Activated T-cell treated with anti-CD3 and anti-CD28 coated beads, Interleukin-2, amount 50 U/mL, for 4 hours (primary cell): ENCODE measurements around the gene ALG9. TPM values are rescaled to one million over a fixed set of nuclear protein-coding genes. Genes with fewer than 3 reads are reported as not detected.
"Not testable (repeated sequence)": the region's sequence is repeated elsewhere in the genome, so short reads cannot be mapped to it uniquely, and the experiment has no call there.

Source experiments
- ATAC-seq, 2 donors: fragments of 200-7000 bp; cut with Tn5 transposase; one replicate each; pipeline ENCODE4 v1.10.0; 2021
- DNase-seq: peaks from one replicate; pipeline ENCODE4 v3.0.0-alpha.2; 2020
- H3K27me3 Mint-ChIP-seq: one replicate; pipeline ENCODE4 v1.8.0; 2021; ENCODE audit warnings: low read depth, mixed read lengths
- H3K36me3 Mint-ChIP-seq: one replicate; pipeline ENCODE4 v1.8.0; 2022; ENCODE audit warnings: mixed read lengths; ENCODE audit not compliant: insufficient read depth
- H3K4me1 Mint-ChIP-seq: one replicate; pipeline ENCODE4 v1.8.0; 2021; ENCODE audit warnings: low read depth, mixed read lengths
- H3K4me3 Mint-ChIP-seq: one replicate; pipeline ENCODE4 v1.8.0; 2021; ENCODE audit warnings: mild to moderate bottlenecking, moderate library complexity, mixed read lengths
- H3K9me3 Mint-ChIP-seq: one replicate; pipeline ENCODE4 v1.8.0; 2021; ENCODE audit warnings: mixed read lengths
- total RNA-seq, 3 donors: library from RNA; stranded (reverse); gene quantifications; one replicate each; pipeline ENCODE4 v1.2.1, GENCODE V29; 2021

Gene ALG9
- total RNA-seq, 3 donors from 2014 or later = 22.9 to 24.2 (median 23.8) TPM

DNA sequence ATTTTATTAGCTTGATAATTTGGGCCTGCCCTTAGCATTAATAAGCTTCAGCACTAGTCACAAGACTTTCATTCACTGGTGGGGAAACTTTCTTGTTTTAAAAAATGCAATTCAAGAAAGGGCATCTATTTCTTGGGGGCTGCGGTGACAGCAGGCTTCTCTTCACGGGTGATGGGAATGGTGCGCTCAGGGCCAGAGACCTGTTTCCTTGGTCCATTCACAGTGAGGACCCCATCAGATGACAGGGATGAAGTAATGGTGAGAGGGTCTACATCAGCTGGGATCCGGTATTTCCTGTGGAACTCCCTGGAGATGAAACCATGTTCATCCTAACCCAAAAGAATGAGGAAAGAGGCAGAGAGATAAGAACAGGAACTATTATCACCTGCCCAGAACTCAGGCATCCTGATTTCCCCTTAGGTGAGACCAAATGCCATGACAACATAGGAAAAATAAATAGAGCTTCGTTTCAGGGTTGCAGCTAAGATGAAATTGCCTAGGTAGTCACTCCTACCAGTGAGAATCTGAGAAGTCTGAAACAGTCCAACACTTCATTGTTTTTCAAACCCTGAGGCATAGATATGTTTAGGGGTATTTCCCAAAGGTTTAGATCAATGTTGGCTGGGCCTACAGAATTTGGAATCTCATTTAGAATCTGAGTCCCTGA is 37.4 kb upstream of the ALG9 start:
- no peak overlapping the region for H3K4me3 Mint-ChIP-seq

DNA sequence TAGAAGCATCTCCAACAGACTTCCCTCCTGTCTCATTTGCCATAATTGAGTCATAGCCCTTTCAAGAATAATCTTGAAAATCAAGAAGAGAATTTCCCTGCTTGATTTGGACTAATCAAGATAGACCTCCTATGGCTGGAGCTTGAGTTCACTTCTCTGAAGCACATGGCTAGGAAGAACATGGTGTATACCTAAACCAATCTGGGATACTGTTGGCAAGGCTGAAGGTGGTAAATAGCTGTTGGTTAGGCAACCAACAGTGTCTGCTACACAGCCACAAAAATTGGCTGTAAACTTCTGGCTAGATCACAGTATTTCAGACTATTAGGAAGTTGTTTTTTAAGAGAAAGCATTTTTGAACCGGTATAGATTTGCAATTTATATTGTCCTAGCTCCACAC is 35.3 kb upstream of the ALG9 start:
- no peak for ATAC-seq
- Mint-ChIP-seq H3K4me3 (no peak overlapping the region), H3K4me1 (no peaks in the 10 kb centered on the region), H3K36me3 (no peaks in the 10 kb centered on the region), H3K9me3 (peaks cover 6% of the 10 kb centered on the region), H3K27me3 (peaks cover 18% of the 10 kb centered on the region)
- DNase-seq = no peak

More for the DNA sequence above, 37.4 kb upstream of the ALG9 start:
- ATAC-seq (no peak), DNase-seq (no peak)
- no peaks in the 10 kb centered on the region for H3K36me3 Mint-ChIP-seq
- peaks cover 33% of the 10 kb centered on the region for H3K27me3 Mint-ChIP-seq
- H3K4me1 Mint-ChIP-seq = no peaks in the 10 kb centered on the region
- peaks cover 6% of the 10 kb centered on the region for H3K9me3 Mint-ChIP-seq

DNA sequence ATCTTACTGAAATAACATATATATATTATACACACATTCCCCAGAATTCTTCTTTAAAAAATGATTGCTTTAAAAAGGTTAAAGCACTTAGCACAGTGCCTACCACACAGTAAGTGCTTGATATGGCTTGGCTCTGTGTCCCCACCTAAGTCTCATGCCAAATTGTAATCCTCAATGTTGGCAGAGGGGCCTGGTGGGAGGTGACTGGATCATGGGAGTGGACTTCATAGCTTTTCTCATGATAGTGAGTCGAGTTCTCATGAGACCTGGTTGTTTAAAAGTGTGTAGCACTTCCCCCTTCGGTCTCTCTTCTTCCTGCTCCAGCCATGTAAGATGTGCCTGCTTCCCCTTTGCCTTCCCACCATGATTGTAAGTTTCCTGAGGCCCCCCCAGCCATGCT is 34.0 kb upstream of the ALG9 start:
- DNase-seq = no peak
- no peak for ATAC-seq
- no peaks in the 10 kb centered on the region for H3K36me3 Mint-ChIP-seq
- peaks cover 6% of the 10 kb centered on the region for H3K9me3 Mint-ChIP-seq
- peaks cover 7% of the 10 kb centered on the region for H3K27me3 Mint-ChIP-seq
- no peaks in the 10 kb centered on the region for H3K4me1 Mint-ChIP-seq
- H3K4me3 Mint-ChIP-seq = no peak overlapping the region

DNA sequence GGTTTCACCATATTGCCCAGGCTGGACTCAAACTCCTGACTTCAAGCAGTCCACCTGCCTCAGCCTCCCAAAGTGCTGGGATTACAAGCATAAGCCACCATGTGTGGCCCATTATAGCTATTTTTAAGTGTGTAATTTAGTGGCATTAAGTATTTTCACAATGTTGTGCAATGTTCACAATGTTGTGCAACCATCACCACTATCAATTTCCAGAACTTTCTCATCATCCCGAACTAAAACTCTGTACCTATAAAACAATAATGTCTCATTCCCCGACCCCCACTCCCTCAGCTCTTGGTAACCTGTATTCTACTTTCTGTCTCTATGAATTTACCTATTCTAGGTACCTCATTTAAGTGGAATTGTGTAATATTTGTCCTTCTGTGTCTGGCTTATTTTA is 15.5 kb upstream of the ALG9 start:
- H3K27me3 Mint-ChIP-seq = no peaks in the 10 kb centered on the region
- H3K9me3 Mint-ChIP-seq = no peaks in the 10 kb centered on the region
- H3K4me3 Mint-ChIP-seq = no peak overlapping the region
- DNase-seq (no peak), ATAC-seq (no peak)
- H3K36me3 Mint-ChIP-seq = peaks cover 4% of the 10 kb centered on the region
- H3K4me1 Mint-ChIP-seq = no peaks in the 10 kb centered on the region

DNA sequence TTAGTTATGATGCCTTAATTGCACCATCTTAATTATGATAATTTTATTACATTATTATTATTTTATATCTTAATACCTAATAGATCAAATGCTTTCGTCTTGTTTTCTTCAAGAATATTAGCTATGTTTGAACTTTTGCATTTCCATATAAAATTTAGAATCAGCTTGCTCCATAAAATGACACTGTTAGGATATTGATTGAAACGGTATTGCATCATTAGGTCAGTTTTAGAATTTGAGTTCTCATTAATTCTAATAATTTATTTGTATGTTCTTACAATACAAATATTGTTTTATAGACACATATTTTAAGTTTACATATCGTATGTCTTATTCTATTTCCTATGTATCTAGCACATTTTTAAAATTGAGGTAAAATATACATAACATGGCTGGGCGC is 14.7 kb upstream of the ALG9 start:
- no peak for ATAC-seq
- H3K4me3 Mint-ChIP-seq = no peak overlapping the region
- DNase-seq = no peak
- no peaks in the 10 kb centered on the region for H3K4me1 Mint-ChIP-seq
- no peaks in the 10 kb centered on the region for H3K9me3 Mint-ChIP-seq
- H3K36me3 Mint-ChIP-seq = peaks cover 4% of the 10 kb centered on the region
- H3K27me3 Mint-ChIP-seq = no peaks in the 10 kb centered on the region

DNA sequence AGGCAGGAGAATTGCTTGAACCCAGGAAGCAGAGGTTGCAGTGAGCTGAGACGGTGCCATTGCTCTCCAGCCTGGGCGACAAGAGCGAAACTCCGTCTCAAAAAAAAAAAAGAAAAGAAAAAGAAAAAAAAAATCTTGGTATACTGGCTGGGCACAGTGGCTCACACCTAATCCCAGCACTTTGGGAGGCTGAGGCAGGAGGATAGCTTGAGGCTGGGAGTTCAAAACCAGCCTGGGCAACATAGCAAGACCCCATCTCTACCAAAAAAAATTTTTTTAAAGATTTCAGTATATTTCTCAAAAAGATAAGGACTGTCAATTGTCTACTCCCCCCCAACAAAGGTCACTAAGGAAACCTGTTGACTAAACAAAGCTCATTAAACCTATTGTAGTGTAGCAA is 13.7 kb upstream of the ALG9 start:
- H3K9me3 Mint-ChIP-seq, ATAC-seq, H3K36me3 Mint-ChIP-seq, H3K27me3 Mint-ChIP-seq, DNase-seq, H3K4me3 Mint-ChIP-seq, H3K4me1 Mint-ChIP-seq: not testable (repeated sequence)

DNA sequence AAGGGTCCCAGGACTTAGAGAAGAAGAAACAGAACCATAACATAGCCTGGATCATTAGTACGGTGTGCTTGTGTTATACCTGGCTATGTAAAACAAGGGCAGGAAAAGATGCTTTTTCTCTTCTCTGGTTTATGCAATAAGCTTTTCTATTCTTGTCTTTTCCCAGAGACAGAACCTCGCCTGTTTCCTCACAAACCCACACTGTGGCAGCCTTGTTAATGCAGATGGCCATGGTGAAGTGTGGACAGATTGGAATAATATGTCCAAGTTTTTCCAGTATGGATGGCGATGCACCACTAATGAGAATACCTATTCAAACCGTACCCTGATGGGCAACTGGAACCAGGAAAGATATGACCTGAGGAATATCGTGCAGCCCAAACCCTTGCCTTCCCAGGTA is 10.8 kb upstream of the ALG9 start:
- no peak for ATAC-seq
- Mint-ChIP-seq H3K4me1 (peaks cover 12% of the 10 kb centered on the region), H3K36me3 (peaks cover 4% of the 10 kb centered on the region), H3K27me3 (no peaks in the 10 kb centered on the region), H3K9me3 (no peaks in the 10 kb centered on the region), H3K4me3 (no peak overlapping the region)
- no peak for DNase-seq

DNA sequence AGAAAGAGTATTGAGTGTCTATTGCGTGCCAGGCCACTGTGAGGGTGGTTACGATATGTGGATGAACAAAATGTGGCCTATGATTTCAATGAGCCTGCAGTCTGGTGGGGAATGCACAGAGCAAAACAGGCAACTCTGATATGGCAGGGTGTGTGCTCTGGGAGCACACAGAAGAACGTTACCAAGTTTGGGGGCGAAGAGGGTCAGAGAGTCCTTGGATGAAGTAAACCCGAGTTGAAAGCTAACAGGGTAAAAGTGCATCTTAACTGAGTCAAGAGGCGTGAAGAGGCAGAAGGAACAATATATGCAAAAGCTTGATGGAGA is 8.2 kb upstream of the ALG9 start:
- peaks cover 12% of the 10 kb centered on the region for H3K4me1 Mint-ChIP-seq
- no peak for ATAC-seq
- peak overlapping the region; percentile 87 for H3K4me3 Mint-ChIP-seq
- DNase-seq = no peak
- peaks cover 10% of the 10 kb centered on the region for H3K36me3 Mint-ChIP-seq
- H3K9me3 Mint-ChIP-seq = no peaks in the 10 kb centered on the region
- no peaks in the 10 kb centered on the region for H3K27me3 Mint-ChIP-seq

DNA sequence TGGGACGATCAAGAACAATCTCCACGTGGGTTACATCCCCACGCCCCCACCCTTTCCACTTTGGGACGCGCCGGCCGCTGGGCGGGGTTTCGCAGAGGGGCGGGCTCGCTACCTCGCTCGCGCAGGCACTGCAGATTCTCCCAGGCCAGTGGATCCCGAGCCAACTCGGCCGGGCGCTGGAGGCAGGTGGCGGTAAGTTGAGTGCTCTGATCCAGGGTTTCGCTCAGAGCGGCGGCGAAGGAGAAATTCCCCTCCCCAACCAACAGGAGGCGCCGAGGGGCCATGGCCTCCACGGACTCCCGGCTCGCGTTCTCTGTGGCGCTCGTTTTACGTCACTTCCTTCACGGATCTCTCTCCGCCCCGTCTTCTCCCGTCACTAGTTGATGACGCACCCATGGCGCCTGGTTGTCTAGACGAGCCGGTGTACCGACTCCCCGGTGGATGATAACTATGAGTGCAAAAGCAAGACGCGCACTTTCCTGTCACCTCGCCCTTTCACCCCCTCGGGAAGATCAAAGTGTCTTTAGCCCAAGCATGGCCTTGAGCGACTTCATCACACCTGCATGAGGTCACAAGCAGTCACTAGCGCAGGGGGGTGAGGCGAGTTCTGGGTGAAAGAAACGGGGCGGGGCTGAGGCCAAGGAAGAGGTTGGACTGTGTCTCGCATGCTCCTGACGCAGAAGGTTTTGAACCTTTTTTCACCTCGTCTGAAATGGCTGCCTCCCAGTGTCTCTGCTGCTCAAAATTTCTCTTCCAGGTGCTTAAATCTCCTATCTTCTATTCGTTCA is 7.7 kb upstream of the ALG9 start, which contains the start of the genes CFAP68 and FDXACB1:
CFAP68 (plus strand) TSS at position 693 of the 788 bp plus-strand sequence; CDS start at position 713, 20 bp downstream.
FDXACB1 (minus strand) TSS at position 317 of the 788 bp plus-strand sequence; CDS start at position 284, 33 bp downstream.
- H3K4me1 Mint-ChIP-seq = peaks cover 12% of the 10 kb centered on the region
- peak; percentile 90 for ATAC-seq
- H3K4me3 Mint-ChIP-seq = peak within 1 kb of the TSS; percentile 87
- peak; percentile 91 for DNase-seq
- no peaks in the 10 kb centered on the region for H3K9me3 Mint-ChIP-seq
- peaks cover 10% of the 10 kb centered on the region for H3K36me3 Mint-ChIP-seq
- no peaks in the 10 kb centered on the region for H3K27me3 Mint-ChIP-seq

DNA sequence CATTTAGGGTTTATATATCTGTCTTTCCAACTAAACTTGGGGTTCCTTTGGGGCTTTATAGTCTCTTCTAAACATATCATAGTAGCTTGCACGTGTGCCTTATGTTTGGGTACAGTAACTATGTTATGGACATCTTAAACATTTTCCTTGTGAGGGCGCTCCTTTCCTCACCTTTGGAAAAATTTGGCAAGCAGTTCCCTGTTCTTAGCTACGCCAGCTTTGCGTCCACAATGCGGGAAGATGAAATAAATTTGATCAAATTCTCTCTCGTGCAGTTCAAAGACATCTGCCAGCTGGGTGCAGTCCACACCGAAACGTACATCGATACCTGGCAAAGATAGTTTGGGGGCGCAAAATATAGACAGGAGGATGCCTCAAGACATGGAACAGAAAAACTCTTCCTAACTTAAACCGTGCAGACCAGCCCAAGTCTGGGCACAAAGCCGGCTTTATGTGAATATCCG is 7.0 kb upstream of the ALG9 start:
- DNase-seq (no peak), ATAC-seq (no peak)
- peaks cover 6% of the 10 kb centered on the region for H3K36me3 Mint-ChIP-seq
- H3K4me1 Mint-ChIP-seq = peaks cover 12% of the 10 kb centered on the region
- H3K4me3 Mint-ChIP-seq = peak overlapping the region; percentile 87
- H3K9me3 Mint-ChIP-seq = no peaks in the 10 kb centered on the region
- no peaks in the 10 kb centered on the region for H3K27me3 Mint-ChIP-seq

DNA sequence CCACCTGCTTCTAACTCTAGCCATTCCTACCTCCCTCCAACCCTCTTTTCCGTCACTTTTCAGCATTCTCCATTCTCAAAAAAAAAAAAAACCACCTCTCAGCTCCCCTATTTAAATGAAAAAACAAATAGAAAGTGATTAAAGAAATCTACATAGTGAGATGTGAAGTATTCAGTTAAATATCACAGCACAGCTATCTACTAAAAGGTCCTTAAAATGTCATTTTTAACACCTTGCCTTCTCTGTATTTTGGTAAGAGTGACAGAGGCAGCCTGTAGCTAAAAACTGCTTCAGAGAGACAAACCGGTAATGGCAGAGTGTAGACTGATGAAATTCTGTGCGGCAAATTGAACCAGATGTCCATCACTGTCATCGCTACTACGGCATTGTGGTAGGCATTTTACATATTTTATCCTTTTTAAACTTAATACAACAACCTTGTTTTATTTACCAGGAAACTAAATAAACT is 346 bp upstream of the ALG9 start:
- Mint-ChIP-seq H3K4me3 (peak overlapping the region; percentile 94), H3K36me3 (peaks cover 23% of the 10 kb centered on the region), H3K9me3 (no peaks in the 10 kb centered on the region), H3K27me3 (no peaks in the 10 kb centered on the region), H3K4me1 (peaks cover 18% of the 10 kb centered on the region)
- DNase-seq = no peak
- ATAC-seq = no peak

DNA sequence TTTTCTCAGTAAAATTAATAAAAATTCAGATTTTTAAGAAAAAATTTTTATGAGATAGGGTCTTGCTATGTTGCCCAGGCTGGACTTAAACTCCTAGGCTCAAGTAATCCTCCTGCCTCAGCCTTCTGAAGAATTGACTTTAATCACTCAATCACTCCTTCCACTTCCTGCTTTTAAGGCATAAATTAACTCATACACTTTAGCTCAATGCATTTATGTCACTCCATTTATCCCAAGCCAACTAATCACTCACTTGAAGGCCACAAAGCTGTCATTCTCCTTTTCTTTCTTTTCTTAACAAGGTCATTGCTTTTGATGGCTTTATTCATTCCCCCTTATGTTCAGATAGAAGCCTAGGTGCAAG is 877 bp downstream of the ALG9 start:
- H3K4me1 Mint-ChIP-seq = peaks cover 20% of the 10 kb centered on the region
- H3K9me3 Mint-ChIP-seq = no peaks in the 10 kb centered on the region
- ATAC-seq (no peak), DNase-seq (no peak)
- H3K36me3 Mint-ChIP-seq = peaks cover 27% of the 10 kb centered on the region
- H3K27me3 Mint-ChIP-seq = no peaks in the 10 kb centered on the region
- H3K4me3 Mint-ChIP-seq = peak overlapping the region; percentile 94

DNA sequence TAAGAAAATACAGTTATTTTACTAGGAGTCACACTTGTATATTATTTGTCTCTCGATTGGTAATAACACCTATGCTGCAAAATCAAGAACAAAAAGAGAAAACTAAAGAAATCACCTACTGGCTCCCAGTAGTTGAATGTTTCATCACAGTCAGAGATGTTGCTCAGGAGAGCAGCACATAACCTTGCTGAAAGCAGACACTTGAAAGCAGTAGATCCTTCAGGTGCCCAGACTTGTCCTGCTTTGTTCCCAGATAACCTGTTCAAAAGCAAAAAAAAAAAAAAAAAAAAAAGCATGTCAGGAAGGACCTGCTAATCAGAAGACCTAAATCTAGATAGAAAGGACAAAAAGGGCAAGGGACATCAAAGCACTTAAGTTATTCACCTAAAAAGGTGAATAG is 1.3 kb downstream of the ALG9 start:
- H3K9me3 Mint-ChIP-seq = no peaks in the 10 kb centered on the region
- peaks cover 31% of the 10 kb centered on the region for H3K36me3 Mint-ChIP-seq
- ATAC-seq (no peak), DNase-seq (no peak)
- H3K4me1 Mint-ChIP-seq = peaks cover 20% of the 10 kb centered on the region
- H3K4me3 Mint-ChIP-seq = peak overlapping the region; percentile 26
- no peaks in the 10 kb centered on the region for H3K27me3 Mint-ChIP-seq

DNA sequence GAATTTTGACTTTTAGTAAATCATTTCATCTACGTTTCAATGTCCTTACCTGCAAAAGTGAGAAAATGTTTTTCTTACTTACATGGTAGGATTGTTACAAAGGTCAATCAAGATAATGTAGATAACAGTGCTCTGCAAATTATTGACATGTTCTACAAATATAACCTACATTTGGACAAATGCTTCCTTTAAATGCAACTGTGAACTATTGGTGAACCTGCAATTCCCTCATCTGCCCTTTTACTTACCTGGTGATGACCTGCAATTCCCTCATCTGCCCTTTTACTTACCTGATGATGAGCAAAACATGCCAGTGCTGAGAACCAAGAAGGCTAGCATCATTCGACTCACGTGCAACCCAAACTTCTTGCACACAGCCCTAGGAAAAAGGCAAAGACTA is 11.1 kb downstream of the ALG9 start:
- H3K4me3 Mint-ChIP-seq = no peak overlapping the region
- no peaks in the 10 kb centered on the region for H3K4me1 Mint-ChIP-seq
- H3K27me3 Mint-ChIP-seq = no peaks in the 10 kb centered on the region
- ATAC-seq (no peak), DNase-seq (no peak)
- H3K9me3 Mint-ChIP-seq = no peaks in the 10 kb centered on the region
- H3K36me3 Mint-ChIP-seq = peaks cover 33% of the 10 kb centered on the region

DNA sequence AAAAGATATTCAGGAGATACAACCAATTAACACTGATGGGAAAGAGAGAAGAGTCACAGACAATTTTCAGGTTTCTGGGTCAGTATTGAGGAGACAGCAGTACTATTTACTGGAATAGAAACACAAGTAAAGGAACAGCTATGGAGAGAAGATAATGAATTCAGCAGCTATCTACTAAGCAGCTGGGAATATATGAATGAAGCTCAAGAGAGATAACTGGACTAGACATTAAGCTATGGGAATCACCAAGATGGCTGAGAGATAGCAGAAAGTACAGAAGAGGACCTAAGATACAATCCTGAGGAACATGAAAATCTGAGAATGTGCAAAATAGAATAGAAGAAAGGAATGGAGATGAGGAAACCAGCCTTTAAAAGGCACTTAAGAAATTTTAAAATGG is 15.9 kb downstream of the ALG9 start:
- H3K4me1 Mint-ChIP-seq = no peaks in the 10 kb centered on the region
- H3K36me3 Mint-ChIP-seq = peaks cover 38% of the 10 kb centered on the region
- ATAC-seq (no peak), DNase-seq (no peak)
- no peaks in the 10 kb centered on the region for H3K27me3 Mint-ChIP-seq
- H3K4me3 Mint-ChIP-seq = no peak overlapping the region
- H3K9me3 Mint-ChIP-seq = no peaks in the 10 kb centered on the region
